ENCODE measurements around the gene PRKCH.

- no peak for TF ChIP-seq POLR2A (IDR thresholded peaks at IDR 0.05; ENCODE audit: low read depth, low read length)
- no peak for TF ChIP-seq SPI1 (IDR thresholded peaks at IDR 0.05; ENCODE audit: low read depth, low read length)
- TF ChIP-seq POLR2AphosphoS5 (IDR thresholded peaks at IDR 0.05; ENCODE audit: low read depth, low read length) = no peak
These were observed 3.8 kb downstream of the PRKCH start for GRCh38 chr14:61325166-61325565.
